ENCODE results near the gene SFSWAP. TPM values are rescaled to one million over a fixed set of nuclear protein-coding genes. Genes with fewer than 3 reads are reported as not detected.

The SFSWAP gene
- total RNA-seq, 1 experiment from 2014 or later: 50.4 TPM

- Histone ChIP-seq H3K27ac (ENCODE audit: low read depth, low read length) (no peak overlapping the region), H3K4me1 (ENCODE audit: control insufficient read depth in 1 of 2, insufficient read depth in 2 of 2, low read length in 2 of 2) (no peaks in the 10 kb centered on the region), H3K79me2 (ENCODE audit: insufficient read depth, low read length) (no peaks in the 10 kb centered on the region), H4K20me1 (ENCODE audit: insufficient read depth) (no peaks in the 10 kb centered on the region), H3K9me3 (ENCODE audit: control insufficient read depth in 1 of 2, insufficient read depth in 1 of 2, low read depth in 1 of 2, low read length in 2 of 2) (no peaks in the 10 kb centered on the region), H3K27me3 (ENCODE audit: insufficient read depth, low read length) (no peaks in the 10 kb centered on the region), H3K4me2 (ENCODE audit: low read length) (no peak overlapping the region), H3K4me3 (replicated peaks in 1 of 2; ENCODE audit: low read depth in 1 of 2, low read length in 2 of 2) (no peak overlapping the region), H3K9me2 (ENCODE audit: insufficient read depth) (no peaks in the 10 kb centered on the region), H2AFZ (ENCODE audit: low read depth, low read length, poor library complexity, severe bottlenecking) (no peak overlapping the region), H3K9ac (ENCODE audit: low read length) (no peak overlapping the region), H3K36me3 (ENCODE audit: control insufficient read depth in 1 of 2, insufficient read depth in 2 of 2, low read length in 2 of 2) (no peaks in the 10 kb centered on the region)
- RAD21 ChIA-PET (ENCODE audit: low non-redundant PET in 1 of 2, low total read pairs in 2 of 2, uncharacterized antibody in 2 of 2, unreplicated experiment in 2 of 2): no interaction called here
- TF ChIP-seq EZH2phosphoT487 (IDR thresholded peaks at IDR 0.05; ENCODE audit: borderline replicate concordance): no peak
- no peak for TF ChIP-seq EGR1 (IDR thresholded peaks at IDR 0.05; ENCODE audit: low read depth)
- DNase-seq (ENCODE audit: low read depth, low spot score) (no peak), ATAC-seq (no peak)
- CTCF ChIA-PET: no interaction called here
- intact Hi-C loops (cut with micrococcal nuclease): no loop called here
- POLR2A ChIA-PET: no interaction called here
- no TSS peak for BruUV-seq (replicated peaks)
Observed at GRCh38 chr12:131840643-131841416, 129.9 kb downstream of the SFSWAP start.

DNA sequence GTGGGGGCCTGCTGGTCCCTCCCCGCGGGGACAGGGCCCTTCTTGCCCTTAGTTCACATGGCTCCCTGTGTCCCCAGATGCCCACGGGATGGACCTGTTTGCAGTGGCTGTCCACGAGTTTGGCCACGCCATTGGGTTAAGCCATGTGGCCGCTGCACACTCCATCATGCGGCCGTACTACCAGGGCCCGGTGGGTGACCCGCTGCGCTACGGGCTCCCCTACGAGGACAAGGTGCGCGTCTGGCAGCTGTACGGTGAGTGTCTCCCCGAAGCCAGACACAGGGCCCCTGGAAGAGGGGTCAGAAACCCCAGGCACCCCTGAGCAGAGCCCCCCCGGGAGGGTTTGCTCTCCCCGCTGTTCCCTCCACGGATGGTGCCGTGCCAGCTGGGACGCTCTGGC lies 130.7 kb downstream of the SFSWAP start:
- Histone ChIP-seq H3K9me3 (ENCODE audit: control insufficient read depth in 1 of 2, insufficient read depth in 1 of 2, low read depth in 1 of 2, low read length in 2 of 2) (no peaks in the 10 kb centered on the region), H4K20me1 (ENCODE audit: insufficient read depth) (no peaks in the 10 kb centered on the region), H3K27me3 (ENCODE audit: insufficient read depth, low read length) (no peaks in the 10 kb centered on the region), H3K36me3 (ENCODE audit: control insufficient read depth in 1 of 2, insufficient read depth in 2 of 2, low read length in 2 of 2) (no peaks in the 10 kb centered on the region), H3K4me3 (replicated peaks in 1 of 2; ENCODE audit: low read depth in 1 of 2, low read length in 2 of 2) (no peak overlapping the region), H3K79me2 (ENCODE audit: insufficient read depth, low read length) (no peaks in the 10 kb centered on the region), H3K4me1 (ENCODE audit: control insufficient read depth in 1 of 2, insufficient read depth in 2 of 2, low read length in 2 of 2) (no peaks in the 10 kb centered on the region), H3K9ac (ENCODE audit: low read length) (no peak overlapping the region), H3K9me2 (ENCODE audit: insufficient read depth) (no peaks in the 10 kb centered on the region), H2AFZ (ENCODE audit: low read depth, low read length, poor library complexity, severe bottlenecking) (no peak overlapping the region), H3K4me2 (ENCODE audit: low read length) (no peak overlapping the region), H3K27ac (ENCODE audit: low read depth, low read length) (no peak overlapping the region)
- RAD21 ChIA-PET (ENCODE audit: low non-redundant PET in 1 of 2, low total read pairs in 2 of 2, uncharacterized antibody in 2 of 2, unreplicated experiment in 2 of 2): no interaction called here
- POLR2A ChIA-PET: no interaction called here
- no peak for DNase-seq (ENCODE audit: low read depth, low spot score)
- no TSS peak for BruUV-seq (replicated peaks)
- no peak for ATAC-seq
- TF ChIP-seq EGR1 (IDR thresholded peaks at IDR 0.05; ENCODE audit: low read depth): no peak
- no peak for TF ChIP-seq CEBPB (IDR thresholded peaks at IDR 0.05; ENCODE audit: low read depth)
- TF ChIP-seq SP1 (IDR thresholded peaks at IDR 0.05; ENCODE audit: low read depth): no peak
- no peak for TF ChIP-seq REST (IDR thresholded peaks at IDR 0.05; ENCODE audit: low read depth)
- no peak for TF ChIP-seq RAD21 (IDR thresholded peaks at IDR 0.05; ENCODE audit: low read depth)
- TF ChIP-seq ELF1 (IDR thresholded peaks at IDR 0.05; ENCODE audit: borderline replicate concordance, low read depth): no peak
- TF ChIP-seq, protein P1, sequence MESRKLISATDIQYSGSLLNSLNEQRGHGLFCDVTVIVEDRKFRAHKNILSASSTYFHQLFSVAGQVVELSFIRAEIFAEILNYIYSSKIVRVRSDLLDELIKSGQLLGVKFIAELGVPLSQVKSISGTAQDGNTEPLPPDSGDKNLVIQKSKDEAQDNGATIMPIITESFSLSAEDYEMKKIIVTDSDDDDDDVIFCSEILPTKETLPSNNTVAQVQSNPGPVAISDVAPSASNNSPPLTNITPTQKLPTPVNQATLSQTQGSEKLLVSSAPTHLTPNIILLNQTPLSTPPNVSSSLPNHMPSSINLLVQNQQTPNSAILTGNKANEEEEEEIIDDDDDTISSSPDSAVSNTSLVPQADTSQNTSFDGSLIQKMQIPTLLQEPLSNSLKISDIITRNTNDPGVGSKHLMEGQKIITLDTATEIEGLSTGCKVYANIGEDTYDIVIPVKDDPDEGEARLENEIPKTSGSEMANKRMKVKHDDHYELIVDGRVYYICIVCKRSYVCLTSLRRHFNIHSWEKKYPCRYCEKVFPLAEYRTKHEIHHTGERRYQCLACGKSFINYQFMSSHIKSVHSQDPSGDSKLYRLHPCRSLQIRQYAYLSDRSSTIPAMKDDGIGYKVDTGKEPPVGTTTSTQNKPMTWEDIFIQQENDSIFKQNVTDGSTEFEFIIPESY (IDR thresholded peaks at IDR 0.05; ENCODE audit: extremely low read depth, insufficient replicate concordance, low read length): no peak
- TF ChIP-seq SIN3A (IDR thresholded peaks at IDR 0.05; ENCODE audit: low read depth): no peak
- no peak for TF ChIP-seq EZH2phosphoT487 (IDR thresholded peaks at IDR 0.05; ENCODE audit: borderline replicate concordance)
- TF ChIP-seq, protein P2, sequence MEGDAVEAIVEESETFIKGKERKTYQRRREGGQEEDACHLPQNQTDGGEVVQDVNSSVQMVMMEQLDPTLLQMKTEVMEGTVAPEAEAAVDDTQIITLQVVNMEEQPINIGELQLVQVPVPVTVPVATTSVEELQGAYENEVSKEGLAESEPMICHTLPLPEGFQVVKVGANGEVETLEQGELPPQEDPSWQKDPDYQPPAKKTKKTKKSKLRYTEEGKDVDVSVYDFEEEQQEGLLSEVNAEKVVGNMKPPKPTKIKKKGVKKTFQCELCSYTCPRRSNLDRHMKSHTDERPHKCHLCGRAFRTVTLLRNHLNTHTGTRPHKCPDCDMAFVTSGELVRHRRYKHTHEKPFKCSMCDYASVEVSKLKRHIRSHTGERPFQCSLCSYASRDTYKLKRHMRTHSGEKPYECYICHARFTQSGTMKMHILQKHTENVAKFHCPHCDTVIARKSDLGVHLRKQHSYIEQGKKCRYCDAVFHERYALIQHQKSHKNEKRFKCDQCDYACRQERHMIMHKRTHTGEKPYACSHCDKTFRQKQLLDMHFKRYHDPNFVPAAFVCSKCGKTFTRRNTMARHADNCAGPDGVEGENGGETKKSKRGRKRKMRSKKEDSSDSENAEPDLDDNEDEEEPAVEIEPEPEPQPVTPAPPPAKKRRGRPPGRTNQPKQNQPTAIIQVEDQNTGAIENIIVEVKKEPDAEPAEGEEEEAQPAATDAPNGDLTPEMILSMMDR (IDR thresholded peaks at IDR 0.05 in 2 of 3, conservative IDR thresholded peaks at IDR 0.05 in 1 of 3; ENCODE audit: borderline replicate concordance in 1 of 3, insufficient read depth in 1 of 3, low read depth in 2 of 3, low read length in 2 of 3): no peak
- no peak for TF ChIP-seq TCF7L2 (IDR thresholded peaks at IDR 0.05; ENCODE audit: borderline replicate concordance, extremely low read depth, insufficient read depth, insufficient read length)
- CTCF ChIA-PET: no interaction called here
- intact Hi-C loops (cut with micrococcal nuclease): no loop called here
